ENCODE results near the gene HADHA. TPM values are rescaled to one million over a fixed set of nuclear protein-coding genes. Genes with fewer than 3 reads are reported as not detected.

The HADHA gene
- total RNA-seq, 1 experiment from 2014 or later, result 112 TPM

DNA sequence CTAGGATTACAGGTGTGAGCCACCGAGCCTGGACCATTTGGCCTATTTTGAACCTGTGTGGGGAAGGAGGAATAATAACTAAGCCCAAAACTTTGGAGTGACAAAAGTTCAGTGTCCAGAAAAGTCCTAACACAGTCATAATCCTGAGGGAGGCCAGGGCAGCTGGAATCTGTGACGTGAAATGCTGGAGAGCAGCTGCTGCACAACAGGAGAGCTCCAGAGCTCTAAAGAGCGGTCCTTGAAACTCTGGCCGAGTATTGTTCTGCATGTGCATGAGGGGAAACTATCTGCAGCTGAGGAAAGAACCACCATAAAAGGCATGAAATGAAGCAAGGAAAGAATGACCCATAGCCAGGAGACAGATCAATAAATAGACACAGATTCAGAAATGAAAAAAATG is 27.8 kb downstream of the HADHA start:
- Mint-ChIP-seq H3K9me3 (no peaks in the 10 kb centered on the region), H3K27ac (0 out of 7 replicates have a peak overlapping the region, but pooled peaks of 1 of the 3 experiments have one; percentile 16), H3K27me3 (ENCODE audit: low read depth) (no peaks in the 10 kb centered on the region), H3K36me3 (ENCODE audit: insufficient read depth in 1 of 3, low read depth in 3 of 3) (peaks cover 9 to 54% (median 37%) of the 10 kb centered on the region in 3 experiments; a peak in 6 of 7 replicates), H3K4me3 (no peak overlapping the region), H3K4me1 (no peaks in the 10 kb centered on the region)
- no peak overlapping the region for H2BK120ac ChIP-seq (ENCODE audit: low read depth, low read length, poor library complexity, severe bottlenecking)
- TF ChIP-seq, protein P1, sequence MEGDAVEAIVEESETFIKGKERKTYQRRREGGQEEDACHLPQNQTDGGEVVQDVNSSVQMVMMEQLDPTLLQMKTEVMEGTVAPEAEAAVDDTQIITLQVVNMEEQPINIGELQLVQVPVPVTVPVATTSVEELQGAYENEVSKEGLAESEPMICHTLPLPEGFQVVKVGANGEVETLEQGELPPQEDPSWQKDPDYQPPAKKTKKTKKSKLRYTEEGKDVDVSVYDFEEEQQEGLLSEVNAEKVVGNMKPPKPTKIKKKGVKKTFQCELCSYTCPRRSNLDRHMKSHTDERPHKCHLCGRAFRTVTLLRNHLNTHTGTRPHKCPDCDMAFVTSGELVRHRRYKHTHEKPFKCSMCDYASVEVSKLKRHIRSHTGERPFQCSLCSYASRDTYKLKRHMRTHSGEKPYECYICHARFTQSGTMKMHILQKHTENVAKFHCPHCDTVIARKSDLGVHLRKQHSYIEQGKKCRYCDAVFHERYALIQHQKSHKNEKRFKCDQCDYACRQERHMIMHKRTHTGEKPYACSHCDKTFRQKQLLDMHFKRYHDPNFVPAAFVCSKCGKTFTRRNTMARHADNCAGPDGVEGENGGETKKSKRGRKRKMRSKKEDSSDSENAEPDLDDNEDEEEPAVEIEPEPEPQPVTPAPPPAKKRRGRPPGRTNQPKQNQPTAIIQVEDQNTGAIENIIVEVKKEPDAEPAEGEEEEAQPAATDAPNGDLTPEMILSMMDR (conservative IDR thresholded peaks at IDR 0.05), result no peak
- no peaks in the 10 kb centered on the region for H3K23me2 ChIP-seq (ENCODE audit: insufficient read length, low read depth, low read length, poor library complexity, severe bottlenecking)
- no peak overlapping the region for H3T11ph ChIP-seq (ENCODE audit: low read length)
- H3K27ac ChIP-seq (ENCODE audit: insufficient read length, low read depth, low read length), result no peak overlapping the region
- no peak overlapping the region for H2AFZ ChIP-seq (ENCODE audit: low read length)
- no peak overlapping the region for H2BK12ac ChIP-seq (ENCODE audit: insufficient read length, low read depth, low read length)
- no peak overlapping the region for H2AK5ac ChIP-seq (ENCODE audit: insufficient read length, low read length)
- no peak overlapping the region for H3K4me2 ChIP-seq (ENCODE audit: insufficient read depth, insufficient read length, low read length)
- no peaks in the 10 kb centered on the region for H3K4me1 ChIP-seq (ENCODE audit: insufficient read depth, low read length)
- no CpG with 5 or more reads among the region's 4 CpGs for WGBS (ENCODE audit: extremely low coverage, insufficient read length, low lambda C conversion rate)
- no peak for DNase-seq
- no peaks in the 10 kb centered on the region for H3K79me2 ChIP-seq (ENCODE audit: insufficient read depth, low read length)
- no peak overlapping the region for H3K23ac ChIP-seq (ENCODE audit: insufficient read length, low read depth, low read length)
- no peak overlapping the region for H4K5ac ChIP-seq (ENCODE audit: insufficient read length, low read depth, low read length)
- no peak overlapping the region for H4K8ac ChIP-seq (replicated peaks; ENCODE audit: insufficient read length, low read depth, low read length)
- H3K56ac ChIP-seq (ENCODE audit: insufficient read length, low read depth, low read length), result no peak overlapping the region
- H3K4ac ChIP-seq (ENCODE audit: low read depth, low read length), result no peak overlapping the region
- H4K20me1 ChIP-seq (ENCODE audit: control insufficient read depth, insufficient read depth, insufficient read length), result no peaks in the 10 kb centered on the region
- H3K9ac ChIP-seq (ENCODE audit: extremely low read depth, insufficient read length, low read length), result no peak overlapping the region
- H3K14ac ChIP-seq (ENCODE audit: insufficient read depth, low read length), result no peak overlapping the region
- no peaks in the 10 kb centered on the region for H3K27me3 ChIP-seq (ENCODE audit: insufficient read depth, low read length)
- no peak overlapping the region for H4K91ac ChIP-seq (ENCODE audit: insufficient read length, low read depth, low read length)
- peaks cover 6% of the 10 kb centered on the region for H3K79me1 ChIP-seq (ENCODE audit: insufficient read depth, low read depth, low read length, poor library complexity, severe bottlenecking)
- no peaks in the 10 kb centered on the region for H3K9me3 ChIP-seq (ENCODE audit: control insufficient read depth, low read depth, low read length)
- no peak overlapping the region for H3K18ac ChIP-seq (ENCODE audit: insufficient read length, low read depth, low read length)
- H2BK5ac ChIP-seq (ENCODE audit: insufficient read length, low read length), result no peak overlapping the region
- H2BK20ac ChIP-seq (ENCODE audit: low read depth, low read length, poor library complexity, severe bottlenecking), result no peak overlapping the region
- no peak overlapping the region for H2BK15ac ChIP-seq (ENCODE audit: low read depth, low read length)

Measured in H9 (cell line).